Osteocyte (in vitro differentiated cells): Measurements from ENCODE around the gene DNAJC5G. TPM values are rescaled to one million over a fixed set of nuclear protein-coding genes. Genes with fewer than 3 reads are reported as not detected.
"Not testable (repeated sequence)": the region's sequence is repeated elsewhere in the genome, so short reads cannot be mapped to it uniquely, and the experiment has no call there.

ENCODE experiments used
- DNase-seq: peaks from one replicate; pipeline ENCODE4 v3.0.0; 2021; ENCODE audit warnings: mixed read lengths; ENCODE audit not compliant: unreplicated experiment; ENCODE audit errors: extremely low spot score
- H3K27ac Mint-ChIP-seq: one replicate; pipeline ENCODE4 v1.8.0; 2021; ENCODE audit warnings: mild to moderate bottlenecking, mixed read lengths; ENCODE audit not compliant: unreplicated experiment
- H3K27me3 Mint-ChIP-seq: one replicate; pipeline ENCODE4 v1.8.0; 2021; ENCODE audit warnings: mixed read lengths; ENCODE audit not compliant: unreplicated experiment
- H3K36me3 Mint-ChIP-seq: one replicate; pipeline ENCODE4 v1.8.0; 2021; ENCODE audit warnings: mixed read lengths; ENCODE audit not compliant: unreplicated experiment
- H3K4me1 Mint-ChIP-seq: one replicate; pipeline ENCODE4 v1.8.0; 2021; ENCODE audit warnings: mixed read lengths; ENCODE audit not compliant: unreplicated experiment
- H3K4me3 Mint-ChIP-seq: one replicate; pipeline ENCODE4 v1.8.0; 2021; ENCODE audit warnings: mild to moderate bottlenecking, moderate library complexity, mixed read lengths; ENCODE audit not compliant: unreplicated experiment
- H3K9me3 Mint-ChIP-seq: one replicate; pipeline ENCODE4 v1.8.0; 2021; ENCODE audit warnings: mixed read lengths; ENCODE audit not compliant: unreplicated experiment
- total RNA-seq: library from RNA; stranded (reverse); gene quantifications from 2 replicates; pipeline ENCODE4 v1.2.1, GENCODE V29; 2021
- TF ChIP-seq, protein P1 (sequence below): fragments of 200-600 bp; sonication (generic); IDR thresholded peaks from 2 replicates; pipeline ENCODE4 v1.5.0; 2021; ENCODE audit warnings: antibody characterized with exemption, mild to moderate bottlenecking, moderate library complexity

The DNAJC5G gene
- total RNA-seq, 1 donor from 2014 or later: not detected

DNA sequence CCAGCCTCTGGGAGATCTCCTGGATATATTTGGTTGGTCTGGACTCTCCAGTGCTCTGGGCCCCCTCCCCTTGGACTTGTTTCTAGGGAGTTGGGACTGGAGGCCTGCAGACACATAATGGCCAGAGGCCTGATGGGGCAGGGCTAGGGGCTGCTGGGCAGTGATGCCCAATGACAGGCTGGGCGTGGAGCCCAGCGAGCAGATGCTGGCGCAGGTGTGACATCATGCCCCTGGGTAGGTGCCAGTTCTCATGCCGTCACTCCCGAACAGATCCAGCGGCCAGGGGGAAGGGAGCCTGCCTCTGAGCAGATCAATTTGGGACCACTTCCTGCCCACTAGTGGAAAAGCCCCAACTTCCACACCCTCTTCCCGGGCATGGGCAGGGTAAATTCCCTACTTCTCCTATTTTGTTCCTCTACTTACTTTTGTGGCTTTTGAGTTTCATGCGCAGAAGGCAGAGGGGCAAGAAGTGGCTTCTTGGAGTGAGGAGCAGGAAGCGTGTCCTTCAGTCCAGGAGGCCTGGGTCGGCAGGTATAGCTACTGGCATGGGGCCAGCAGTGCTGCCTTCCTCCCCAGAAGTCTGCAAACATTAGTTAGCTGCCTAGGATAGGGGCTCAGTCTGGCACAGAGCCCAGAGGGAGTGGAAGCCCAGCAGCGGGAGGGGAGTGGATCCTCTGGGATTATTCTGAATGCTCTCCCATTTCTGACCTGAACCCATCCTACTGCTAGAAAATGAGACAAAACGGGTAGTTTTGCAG, 41.6 kb downstream of the DNAJC5G start:
- Mint-ChIP-seq H3K4me3 (no peak overlapping the region), H3K36me3 (no peaks in the 10 kb centered on the region), H3K4me1 (peaks cover 13% of the 10 kb centered on the region), H3K27ac (no peak overlapping the region), H3K27me3 (no peaks in the 10 kb centered on the region), H3K9me3 (no peaks in the 10 kb centered on the region)
- TF ChIP-seq, protein P1, sequence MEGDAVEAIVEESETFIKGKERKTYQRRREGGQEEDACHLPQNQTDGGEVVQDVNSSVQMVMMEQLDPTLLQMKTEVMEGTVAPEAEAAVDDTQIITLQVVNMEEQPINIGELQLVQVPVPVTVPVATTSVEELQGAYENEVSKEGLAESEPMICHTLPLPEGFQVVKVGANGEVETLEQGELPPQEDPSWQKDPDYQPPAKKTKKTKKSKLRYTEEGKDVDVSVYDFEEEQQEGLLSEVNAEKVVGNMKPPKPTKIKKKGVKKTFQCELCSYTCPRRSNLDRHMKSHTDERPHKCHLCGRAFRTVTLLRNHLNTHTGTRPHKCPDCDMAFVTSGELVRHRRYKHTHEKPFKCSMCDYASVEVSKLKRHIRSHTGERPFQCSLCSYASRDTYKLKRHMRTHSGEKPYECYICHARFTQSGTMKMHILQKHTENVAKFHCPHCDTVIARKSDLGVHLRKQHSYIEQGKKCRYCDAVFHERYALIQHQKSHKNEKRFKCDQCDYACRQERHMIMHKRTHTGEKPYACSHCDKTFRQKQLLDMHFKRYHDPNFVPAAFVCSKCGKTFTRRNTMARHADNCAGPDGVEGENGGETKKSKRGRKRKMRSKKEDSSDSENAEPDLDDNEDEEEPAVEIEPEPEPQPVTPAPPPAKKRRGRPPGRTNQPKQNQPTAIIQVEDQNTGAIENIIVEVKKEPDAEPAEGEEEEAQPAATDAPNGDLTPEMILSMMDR: no peak
- DNase-seq: no peak

- H3K27me3 Mint-ChIP-seq, DNase-seq, H3K4me3 Mint-ChIP-seq, H3K36me3 Mint-ChIP-seq, H3K27ac Mint-ChIP-seq, H3K9me3 Mint-ChIP-seq: not testable (repeated sequence)
- H3K4me1 Mint-ChIP-seq: peaks cover 30% of the 10 kb centered on the region
These were observed 44.6 kb downstream of the DNAJC5G start for GRCh38 chr2:27319839-27320238.

- peaks cover 3% of the 10 kb centered on the region for H3K36me3 Mint-ChIP-seq
- no peaks in the 10 kb centered on the region for H3K9me3 Mint-ChIP-seq
- peak overlapping the region; percentile 66 for H3K27ac Mint-ChIP-seq
- peaks cover 30% of the 10 kb centered on the region for H3K4me1 Mint-ChIP-seq
- TF ChIP-seq, protein P1: peak; percentile 40
- DNase-seq: no peak
- no peaks in the 10 kb centered on the region for H3K27me3 Mint-ChIP-seq
- peak overlapping the region; percentile 97 for H3K4me3 Mint-ChIP-seq
These were observed 45.8 kb downstream of the DNAJC5G start for GRCh38 chr2:27320958-27321543.

DNA sequence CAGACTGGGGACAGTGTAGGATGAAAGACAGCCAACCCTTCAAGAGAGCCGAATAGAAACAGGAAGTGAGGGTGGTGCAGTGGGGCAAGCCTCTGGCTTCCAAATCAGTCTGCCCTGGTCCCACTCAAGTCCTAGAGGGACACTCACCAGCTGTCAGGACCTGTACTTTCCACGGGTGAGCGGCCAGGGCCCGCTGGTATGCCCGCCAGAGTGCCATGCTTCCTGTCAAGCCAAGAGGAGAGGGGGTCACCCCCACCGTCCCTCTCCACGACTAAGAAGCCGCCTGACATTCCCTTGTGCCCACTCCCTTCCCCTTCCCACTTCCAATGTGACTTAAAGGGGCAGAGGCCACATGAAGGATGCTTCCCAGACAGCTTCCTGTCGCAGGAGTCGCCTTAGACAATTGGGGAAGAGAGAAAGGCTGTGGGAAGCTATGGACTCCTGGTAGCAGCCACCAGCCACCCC, 47.1 kb downstream of the DNAJC5G start:
- no peak for DNase-seq
- TF ChIP-seq, protein P1: no peak
- Mint-ChIP-seq H3K27me3 (no peaks in the 10 kb centered on the region), H3K27ac (peak overlapping the region; percentile 99), H3K9me3 (no peaks in the 10 kb centered on the region), H3K4me1 (peaks cover 30% of the 10 kb centered on the region), H3K4me3 (peak overlapping the region; percentile 97), H3K36me3 (peaks cover 15% of the 10 kb centered on the region)

- Mint-ChIP-seq H3K9me3 (no peaks in the 10 kb centered on the region), H3K4me3 (peak within 1 kb of the TSS; percentile 97), H3K36me3 (peaks cover 19% of the 10 kb centered on the region), H3K27ac (peak within 1 kb of the TSS; percentile 99), H3K4me1 (peaks cover 30% of the 10 kb centered on the region), H3K27me3 (no peaks in the 10 kb centered on the region)
- peak; percentile 93 for DNase-seq
- TF ChIP-seq, protein P1: no peak
These were observed 47.7 kb downstream of the DNAJC5G start, which contains the start of gene MPV17 for GRCh38 chr2:27322766-27323595. Gene MPV17, minus strand, starts transcription at chr2:27323097. Its CDS starts 580 bp downstream, at chr2:27322517.
